Transverse colon (tissue), 4 donors: ENCODE results near the gene PRKCQ. TPM values are rescaled to one million over a fixed set of nuclear protein-coding genes. Genes with fewer than 3 reads are reported as not detected.

Experiments
- DNase-seq: peaks from one replicate; pipeline ENCODE4 v3.0.0-alpha.2; 2019
- H3K27ac ChIP-seq, 4 donors: fragments of 200-600 bp; sonication (generic); 2 replicates each; pipeline ENCODE4 v1.5.1; 2016 to 2018; ENCODE audit warnings: inconsistent platforms in 4 of 4
- H3K27me3 ChIP-seq: fragments of 200-600 bp; sonication (generic); 2 replicates; pipeline ENCODE4 v1.5.1; 2017; ENCODE audit warnings: inconsistent platforms
- H3K36me3 ChIP-seq, 4 donors: fragments of 200-600 bp; sonication (generic); 2 replicates each; pipeline ENCODE4 v1.5.1; 2017 to 2019; ENCODE audit warnings: inconsistent platforms in 4 of 4
- H3K4me1 ChIP-seq, 4 donors: fragments of 200-600 bp; sonication (generic); 2 replicates each; pipeline ENCODE4 v1.5.1; 2017 to 2020; ENCODE audit warnings: inconsistent platforms in 4 of 4
- H3K4me3 ChIP-seq, 4 donors: fragments of 200-600 bp; sonication (generic); 1 replicate in 1 of 4; 2 replicates in 3 of 4; pipeline versions ENCODE4 v1.5.1 to v1.6.1; 2017 to 2019; ENCODE audit warnings: inconsistent platforms in 4 of 4
- H3K9me3 ChIP-seq, 2 donors: fragments of 200-600 bp; sonication (generic); 2 replicates each; pipeline ENCODE4 v1.5.1; 2017 to 2019; ENCODE audit warnings: inconsistent platforms in 2 of 2
- CTCF ChIP-seq, 5 experiments: fragments of 200-600 bp in 3 of 5; fragments of 450-650 bp in 2 of 5; sonication (generic) in 3 of 5; IDR thresholded peaks; 1 replicate in 2 of 5; 2 replicates in 3 of 5; pipeline ENCODE4 v1.5.1; 2016 to 2017; ENCODE audit warnings: antibody characterized with exemption in 5 of 5, inconsistent platforms in 3 of 5, mild to moderate bottlenecking in 2 of 5, moderate library complexity in 1 of 5
- EP300 ChIP-seq: sonication (generic); formaldehyde crosslinking; IDR thresholded peaks from one replicate; pipeline ENCODE4 v1.6.1; 2017; ENCODE audit warnings: antibody characterized with exemption, low read depth
- POLR2A ChIP-seq: fragments of 450-650 bp; IDR thresholded peaks from one replicate; pipeline ENCODE4 v1.6.1; 2016; ENCODE audit warnings: antibody characterized with exemption, mild to moderate bottlenecking, moderate library complexity
- POLR2AphosphoS5 ChIP-seq, 3 donors: sonication (generic); formaldehyde crosslinking; IDR thresholded peaks; one replicate each; pipeline ENCODE4 v1.6.1; 2016; ENCODE audit warnings: antibody characterized with exemption in 3 of 3
- WGBS, 2 donors: methylation state at CpG; one replicate each; pipeline ENCODE4 v1.1.5; 2018; ENCODE audit warnings: low coverage in 1 of 2; 5-methylcytosine and 5-hydroxymethylcytosine counted together
- in situ Hi-C, 4 donors: fragments of 200-750 bp; cut with MboI; loops; one replicate each; pipeline versions ENCODE4 v1.15.0 to v1.15.1; 2017; ENCODE audit warnings: low sequenced_read_pairs in 3 of 4, low pct_ligation_motif_present in 1 of 4, low pct_unique_long_range_greater_than_20kb in 1 of 4
- intact Hi-C: fragments of 100-400 bp; cut with DNase I; formaldehyde crosslinking; loops from one replicate; pipeline ENCODE4 v1.15.1; 2023; ENCODE audit warnings: low total_unique reads
- total RNA-seq, 4 donors: library from RNA; depleted of rRNA; stranded (reverse); fragments of >200 nt; gene quantifications; one replicate each; pipeline ENCODE4 v1.1.0, GENCODE V29; 2016

The PRKCQ gene
- total RNA-seq, 4 donors from 2014 or later = 0.60 to 2.7 (median 1.2) TPM

DNA sequence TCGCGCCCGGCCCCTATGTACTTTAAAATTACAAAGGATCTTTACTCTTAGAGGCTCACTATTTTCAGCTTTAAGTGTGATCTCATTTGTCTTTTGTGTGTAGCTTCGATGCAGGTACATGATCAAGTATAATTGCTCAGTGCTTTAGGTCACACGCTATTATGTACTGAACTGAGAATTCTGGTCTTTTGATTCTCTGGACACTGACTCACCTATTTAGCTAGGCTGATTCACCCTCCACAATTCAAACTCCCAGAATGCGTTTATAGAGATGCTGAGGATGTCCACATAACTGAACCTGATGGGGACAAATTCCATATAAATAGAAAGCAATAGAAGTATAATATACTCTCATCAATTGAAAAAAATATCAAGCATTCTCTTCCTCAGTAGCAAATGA, 57.8 kb downstream of the PRKCQ start:
- Histone ChIP-seq H3K36me3 (no peaks in the 10 kb centered on the region), H3K27ac (no peak overlapping the region), H3K4me1 (no peaks in the 10 kb centered on the region), H3K9me3 (no peaks in the 10 kb centered on the region), H3K27me3 (no peaks in the 10 kb centered on the region), H3K4me3 (no peak overlapping the region)
- no peak for DNase-seq
- TF ChIP-seq EP300 (no peak), POLR2AphosphoS5 (IDR thresholded peaks at IDR 0.05) (no peak), CTCF (IDR thresholded peaks at IDR 0.05) (no peak), POLR2A (no peak)
- intact Hi-C loops = no loop called here
- 95 to 96% methylated on average over 3 to 6 of the region's 6 CpGs for WGBS, 2 donors
- in situ Hi-C loops = no loop called here

DNA sequence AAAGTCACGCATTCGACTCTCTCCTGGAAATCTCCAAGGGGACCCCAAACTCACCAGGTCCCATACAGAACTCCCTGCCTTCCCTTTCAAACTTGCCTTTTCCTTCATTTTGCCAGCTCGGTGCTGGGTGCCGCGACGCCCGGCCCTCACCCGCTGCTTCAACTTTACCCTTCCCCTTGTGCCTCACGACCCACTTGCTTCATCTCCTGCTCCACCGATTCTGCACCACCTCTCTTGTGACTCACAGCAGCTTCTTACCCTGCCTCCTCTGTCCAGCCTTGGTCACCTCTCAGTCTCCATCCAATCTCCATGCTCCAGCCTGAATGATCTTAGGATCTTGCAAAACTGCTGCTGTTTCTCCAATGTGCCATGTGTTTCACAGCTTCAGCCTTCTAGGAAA, 59.9 kb downstream of the PRKCQ start:
- intact Hi-C loops (no loop called here), in situ Hi-C loops (no loop called here)
- TF ChIP-seq POLR2A (no peak), CTCF (IDR thresholded peaks at IDR 0.05) (no peak), EP300 (no peak), POLR2AphosphoS5 (IDR thresholded peaks at IDR 0.05) (no peak)
- Histone ChIP-seq H3K36me3 (no peaks in the 10 kb centered on the region), H3K27me3 (no peaks in the 10 kb centered on the region), H3K4me1 (no peaks in the 10 kb centered on the region), H3K4me3 (no peak overlapping the region), H3K27ac (no peak overlapping the region), H3K9me3 (no peaks in the 10 kb centered on the region)
- WGBS, 2 donors = 80 to 86% methylated on average over 7 to 10 of the region's 10 CpGs
- DNase-seq = no peak

GRCh38 chr10:6518791-6519429, 61.2 kb downstream of the PRKCQ start:
- H3K4me1 ChIP-seq = no peaks in the 10 kb centered on the region
- H3K36me3 ChIP-seq = no peaks in the 10 kb centered on the region
- no peaks in the 10 kb centered on the region for H3K9me3 ChIP-seq
- WGBS, 2 donors = 70 to 74% methylated on average over 3 to 5 of the region's 5 CpGs
- in situ Hi-C loops (no loop called here), intact Hi-C loops (no loop called here)
- no peak overlapping the region for H3K27ac ChIP-seq
- no peaks in the 10 kb centered on the region for H3K27me3 ChIP-seq
- no peak for TF ChIP-seq POLR2AphosphoS5 (IDR thresholded peaks at IDR 0.05)
- no peak for TF ChIP-seq CTCF (IDR thresholded peaks at IDR 0.05)
- TF ChIP-seq EP300 = no peak
- no peak for TF ChIP-seq POLR2A
- H3K4me3 ChIP-seq = no peak overlapping the region
- DNase-seq = no peak

DNA sequence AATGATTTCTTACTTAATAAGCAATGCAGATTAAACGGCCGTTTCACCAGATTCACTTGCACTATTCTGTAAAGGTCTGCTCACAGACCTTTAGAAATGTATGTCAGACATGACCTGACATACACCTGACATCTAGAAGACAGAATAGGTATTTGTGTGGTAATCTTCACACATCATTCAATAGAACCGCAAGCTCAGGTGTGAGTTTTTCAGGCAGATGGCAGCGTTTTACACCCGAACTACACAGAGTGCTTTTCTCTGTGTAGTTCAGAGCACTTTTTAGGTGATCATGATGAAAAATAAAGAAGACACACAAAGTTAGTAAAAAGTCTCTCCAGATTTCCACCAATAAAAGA, 63.2 kb downstream of the PRKCQ start:
- Histone ChIP-seq H3K36me3 (no peaks in the 10 kb centered on the region), H3K27me3 (no peaks in the 10 kb centered on the region), H3K4me3 (no peak overlapping the region), H3K4me1 (no peaks in the 10 kb centered on the region), H3K9me3 (no peaks in the 10 kb centered on the region), H3K27ac (no peak overlapping the region)
- 80 to 83% methylated on average over 5 of the region's 5 CpGs for WGBS, 2 donors
- TF ChIP-seq EP300 = no peak
- no peak for TF ChIP-seq POLR2AphosphoS5 (IDR thresholded peaks at IDR 0.05)
- intact Hi-C loops = no loop called here
- in situ Hi-C loops = no loop called here
- no peak for DNase-seq
